Chondrocyte (in vitro differentiated cells): Measurements from ENCODE around the gene RAB44. TPM values are rescaled to one million over a fixed set of nuclear protein-coding genes. Genes with fewer than 3 reads are reported as not detected.

Experiments
- DNase-seq: peaks from one replicate; pipeline ENCODE4 v3.0.0; 2021; ENCODE audit warnings: mixed read lengths, low spot score
- H3K27ac Mint-ChIP-seq: one replicate; pipeline ENCODE4 v1.8.0; 2021; ENCODE audit warnings: mild to moderate bottlenecking, moderate library complexity, mixed read lengths; ENCODE audit not compliant: unreplicated experiment
- H3K27me3 Mint-ChIP-seq: 2 replicates; pipeline ENCODE4 v1.8.0; 2021; ENCODE audit warnings: low read depth, mixed read lengths
- H3K36me3 Mint-ChIP-seq: 2 replicates; pipeline ENCODE4 v1.8.0; 2021; ENCODE audit warnings: low read depth, mixed read lengths
- H3K4me1 Mint-ChIP-seq: 2 replicates; pipeline ENCODE4 v1.8.0; 2021; ENCODE audit warnings: low read depth, mild to moderate bottlenecking, mixed read lengths
- H3K4me3 Mint-ChIP-seq: one replicate; pipeline ENCODE4 v1.8.0; 2021; ENCODE audit warnings: mild to moderate bottlenecking, moderate library complexity, mixed read lengths; ENCODE audit not compliant: unreplicated experiment
- H3K9me3 Mint-ChIP-seq: 2 replicates; pipeline ENCODE4 v1.8.0; 2021; ENCODE audit warnings: low read depth, mixed read lengths
- CTCF ChIP-seq: fragments of 200-600 bp; sonication (generic); IDR thresholded peaks from 2 replicates; pipeline ENCODE4 v1.5.0; 2021; ENCODE audit warnings: antibody characterized with exemption, mild to moderate bottlenecking, moderate library complexity
- total RNA-seq: library from RNA; stranded (reverse); gene quantifications from 3 replicates; pipeline ENCODE4 v1.2.1, GENCODE V29; 2021

Gene RAB44
- total RNA-seq, 1 donor from 2014 or later, result not detected

- Mint-ChIP-seq H3K9me3 (no peaks in the 10 kb centered on the region), H3K4me1 (peaks cover 7% of the 10 kb centered on the region), H3K27me3 (no peaks in the 10 kb centered on the region), H3K27ac (no peak overlapping the region), H3K36me3 (no peaks in the 10 kb centered on the region), H3K4me3 (no peak overlapping the region)
- TF ChIP-seq CTCF, result no peak
- DNase-seq, result no peak
Measured at GRCh38 chr6:36655085-36655724, 42.4 kb upstream of the RAB44 start.

GRCh38 chr6:36656441-36656840 lies 41.2 kb upstream of the RAB44 start:
- DNase-seq, result no peak
- Mint-ChIP-seq H3K27me3 (no peaks in the 10 kb centered on the region), H3K4me3 (no peak overlapping the region), H3K27ac (no peak overlapping the region), H3K9me3 (no peaks in the 10 kb centered on the region), H3K36me3 (no peaks in the 10 kb centered on the region), H3K4me1 (peaks cover 7% of the 10 kb centered on the region)
- TF ChIP-seq CTCF, result no peak

- Mint-ChIP-seq H3K36me3 (no peaks in the 10 kb centered on the region), H3K4me3 (no peak overlapping the region), H3K27me3 (no peaks in the 10 kb centered on the region), H3K9me3 (no peaks in the 10 kb centered on the region), H3K4me1 (peaks cover 7% of the 10 kb centered on the region), H3K27ac (no peak overlapping the region)
- no peak for DNase-seq
- TF ChIP-seq CTCF, result no peak
Measured at GRCh38 chr6:36657271-36657670, 40.4 kb upstream of the RAB44 start.

GRCh38 chr6:36657942-36658544 lies 39.6 kb upstream of the RAB44 start:
- no peaks in the 10 kb centered on the region for H3K9me3 Mint-ChIP-seq
- peaks cover 7% of the 10 kb centered on the region for H3K4me1 Mint-ChIP-seq
- DNase-seq, result no peak
- H3K4me3 Mint-ChIP-seq, result no peak overlapping the region
- H3K36me3 Mint-ChIP-seq, result no peaks in the 10 kb centered on the region
- TF ChIP-seq CTCF, result no peak
- no peaks in the 10 kb centered on the region for H3K27me3 Mint-ChIP-seq
- no peak overlapping the region for H3K27ac Mint-ChIP-seq

GRCh38 chr6:36659271-36659670 lies 38.4 kb upstream of the RAB44 start:
- H3K4me3 Mint-ChIP-seq, result no peak overlapping the region
- H3K27ac Mint-ChIP-seq, result no peak overlapping the region
- H3K36me3 Mint-ChIP-seq, result no peaks in the 10 kb centered on the region
- no peak for DNase-seq
- no peak for TF ChIP-seq CTCF
- H3K4me1 Mint-ChIP-seq, result peaks cover 7% of the 10 kb centered on the region
- H3K27me3 Mint-ChIP-seq, result no peaks in the 10 kb centered on the region
- no peaks in the 10 kb centered on the region for H3K9me3 Mint-ChIP-seq
